M059J (cell line): ENCODE data around the gene HOXD1. TPM values are rescaled to one million over a fixed set of nuclear protein-coding genes. Genes with fewer than 3 reads are reported as not detected.

ENCODE experiments used
- DNase-seq: peaks from one replicate; pipeline ENCODE4 v3.0.0-alpha.2; 2012; ENCODE audit warnings: low read depth
- total RNA-seq: library from RNA; depleted of rRNA; stranded (reverse); fragments of >200 nt; shearing (Covaris generic); gene quantifications from 2 replicates; pipeline ENCODE4 v1.2.3, GENCODE V29; 2014

Gene HOXD1
- total RNA-seq, 1 experiment from 2014 or later: not detected

DNA sequence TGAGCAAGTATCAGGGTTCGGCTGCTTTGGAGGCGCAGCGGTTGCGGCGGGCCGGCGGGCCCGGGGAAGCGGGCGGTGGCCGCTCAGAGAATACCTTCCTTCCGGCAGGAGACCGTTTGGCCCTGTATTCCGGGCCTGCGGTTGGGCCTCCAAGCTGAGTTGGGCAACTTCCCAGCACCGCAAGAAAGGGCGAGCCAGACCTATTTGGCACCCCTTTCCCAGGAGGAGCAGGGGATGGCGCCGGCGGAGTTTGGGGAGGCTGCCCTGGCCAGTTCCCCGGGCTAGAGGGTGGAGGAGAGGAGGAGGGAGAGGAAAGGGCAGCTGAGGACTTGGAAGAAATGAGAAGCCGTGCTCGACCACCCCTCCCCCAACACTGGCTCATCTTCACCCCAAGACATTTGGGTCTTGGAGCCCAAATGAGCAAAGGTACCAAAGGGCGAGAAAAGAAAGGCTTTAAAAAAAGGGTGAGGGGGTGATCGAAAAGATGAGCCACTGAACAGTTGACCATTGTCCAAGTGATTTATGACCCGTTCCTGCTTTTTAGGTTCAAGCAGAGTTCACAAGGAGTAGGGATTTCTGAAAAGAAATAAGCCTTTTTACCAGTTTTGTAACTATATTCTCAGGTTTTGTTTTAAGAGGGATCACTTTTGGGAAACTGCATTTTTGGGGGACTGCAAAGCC is 23.0 kb upstream of the HOXD1 start:
- peak; percentile 43 for DNase-seq

GRCh38 chr2:176166272-176166671 is 22.2 kb upstream of the HOXD1 start:
- DNase-seq: no peak

- no peak for DNase-seq
These were observed 21.1 kb upstream of the HOXD1 start for GRCh38 chr2:176167398-176167797.

GRCh38 chr2:176169181-176169580 is 19.3 kb upstream of the HOXD1 start:
- no peak for DNase-seq

DNA sequence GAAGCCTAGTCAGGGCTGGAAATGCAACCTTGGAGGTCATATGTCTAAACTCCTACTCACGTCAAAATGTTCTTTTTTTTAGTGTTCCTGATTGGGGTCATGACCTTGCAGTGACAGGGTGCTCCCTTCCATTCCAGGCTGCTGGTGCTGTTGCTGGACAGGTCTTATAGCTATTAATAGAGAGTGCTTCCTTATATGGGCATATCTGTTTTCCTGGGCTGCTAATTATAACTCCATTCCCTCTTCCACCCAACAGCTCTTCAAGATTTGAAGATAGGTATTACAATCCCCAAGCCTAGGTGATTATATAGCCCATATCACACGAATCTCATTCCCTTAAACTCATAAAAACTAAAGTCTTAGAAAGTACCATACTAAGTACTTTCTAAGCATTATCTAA is 18.8 kb upstream of the HOXD1 start:
- DNase-seq: no peak

GRCh38 chr2:176170602-176171305 is 17.7 kb upstream of the HOXD1 start:
- DNase-seq: no peak

DNA sequence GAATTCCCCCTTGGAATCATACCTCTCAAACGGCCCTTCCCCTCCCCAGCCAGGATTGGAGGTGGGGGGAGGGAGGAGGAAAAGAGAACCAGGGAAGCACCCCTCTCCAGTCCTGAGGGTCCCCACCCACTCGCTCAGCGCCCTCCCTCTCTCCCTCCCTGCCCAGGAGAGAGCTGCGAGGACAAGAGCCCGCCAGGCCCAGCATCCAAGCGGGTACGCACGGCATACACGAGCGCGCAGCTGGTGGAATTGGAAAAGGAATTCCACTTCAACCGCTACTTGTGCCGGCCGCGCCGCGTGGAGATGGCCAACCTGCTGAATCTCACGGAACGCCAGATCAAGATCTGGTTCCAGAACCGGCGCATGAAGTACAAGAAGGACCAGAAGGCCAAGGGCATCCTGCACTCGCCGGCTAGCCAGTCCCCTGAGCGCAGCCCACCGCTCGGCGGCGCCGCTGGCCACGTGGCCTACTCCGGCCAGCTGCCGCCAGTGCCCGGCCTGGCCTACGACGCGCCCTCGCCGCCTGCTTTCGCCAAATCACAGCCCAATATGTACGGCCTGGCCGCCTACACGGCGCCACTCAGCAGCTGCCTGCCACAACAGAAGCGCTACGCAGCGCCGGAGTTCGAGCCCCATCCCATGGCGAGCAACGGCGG is 17.0 kb upstream of the HOXD1 start:
- DNase-seq: no peak

DNA sequence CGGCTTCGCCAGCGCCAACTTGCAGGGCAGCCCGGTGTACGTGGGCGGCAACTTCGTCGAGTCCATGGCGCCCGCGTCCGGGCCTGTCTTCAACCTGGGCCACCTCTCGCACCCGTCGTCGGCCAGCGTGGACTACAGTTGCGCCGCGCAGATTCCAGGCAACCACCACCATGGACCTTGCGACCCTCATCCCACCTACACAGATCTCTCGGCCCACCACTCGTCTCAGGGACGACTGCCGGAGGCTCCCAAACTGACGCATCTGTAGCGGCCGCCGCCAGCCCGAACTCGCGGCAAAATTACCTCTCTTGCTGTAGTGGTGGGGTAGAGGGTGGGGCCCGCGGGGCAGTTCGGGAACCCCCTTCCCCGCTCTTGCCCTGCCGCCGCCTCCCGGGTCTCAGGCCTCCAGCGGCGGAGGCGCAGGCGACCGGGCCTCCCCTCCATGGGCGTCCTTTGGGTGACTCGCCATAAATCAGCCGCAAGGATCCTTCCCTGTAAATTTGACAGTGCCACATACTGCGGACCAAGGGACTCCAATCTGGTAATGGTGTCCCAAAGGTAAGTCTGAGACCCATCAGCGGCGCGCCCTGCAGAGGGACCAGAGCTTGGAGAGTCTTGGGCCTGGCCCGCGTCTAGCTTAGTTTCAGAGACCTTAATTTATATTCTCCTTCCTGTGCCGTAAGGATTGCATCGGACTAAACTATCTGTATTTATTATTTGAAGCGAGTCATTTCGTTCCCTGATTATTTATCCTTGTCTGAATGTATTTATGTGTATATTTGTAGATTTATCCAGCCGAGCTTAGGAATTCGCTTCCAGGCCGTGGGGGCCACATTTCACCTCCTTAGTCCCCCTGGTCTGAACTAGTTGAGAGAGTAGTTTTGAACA is 16.2 kb upstream of the HOXD1 start:
- DNase-seq: no peak

- DNase-seq: no peak
These were observed 15.4 kb upstream of the HOXD1 start for GRCh38 chr2:176172895-176173566.

DNA sequence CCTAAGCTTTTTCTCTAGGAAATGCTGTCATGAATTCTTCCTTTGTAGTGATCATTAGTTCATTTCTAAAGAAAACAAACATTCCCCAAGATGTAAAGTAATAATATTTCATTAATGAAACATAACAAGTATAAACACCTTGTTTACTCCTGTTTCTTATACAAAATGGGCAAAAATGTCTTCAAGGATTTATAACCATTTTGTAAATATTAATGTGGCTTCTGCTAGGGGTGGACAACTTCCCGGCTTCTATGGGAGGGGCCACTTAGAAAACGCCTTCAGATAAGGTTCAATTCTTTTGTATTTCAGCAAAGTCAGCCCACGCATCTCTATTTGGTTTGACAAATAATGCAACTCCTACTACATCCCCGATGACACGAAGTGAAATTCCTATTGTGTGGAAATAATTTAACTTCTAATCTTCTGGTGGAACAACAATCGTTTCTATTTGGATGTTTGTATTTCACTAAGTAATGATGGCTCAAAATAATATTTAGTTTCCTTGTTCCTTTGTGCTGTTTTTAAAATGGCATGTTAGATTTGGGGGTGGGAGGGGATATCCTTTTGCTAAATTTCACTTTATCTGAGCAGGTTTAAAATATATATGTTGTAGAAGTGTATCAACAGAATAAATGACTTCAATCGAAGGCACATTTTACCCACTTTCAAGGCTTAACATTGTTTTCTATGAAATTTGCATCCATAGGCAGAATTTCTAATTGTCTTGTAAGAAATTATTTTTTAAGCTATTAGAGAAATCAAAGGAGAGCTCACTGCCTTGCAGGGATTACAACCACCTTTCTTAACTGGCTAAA is 14.7 kb upstream of the HOXD1 start:
- no peak for DNase-seq

DNA sequence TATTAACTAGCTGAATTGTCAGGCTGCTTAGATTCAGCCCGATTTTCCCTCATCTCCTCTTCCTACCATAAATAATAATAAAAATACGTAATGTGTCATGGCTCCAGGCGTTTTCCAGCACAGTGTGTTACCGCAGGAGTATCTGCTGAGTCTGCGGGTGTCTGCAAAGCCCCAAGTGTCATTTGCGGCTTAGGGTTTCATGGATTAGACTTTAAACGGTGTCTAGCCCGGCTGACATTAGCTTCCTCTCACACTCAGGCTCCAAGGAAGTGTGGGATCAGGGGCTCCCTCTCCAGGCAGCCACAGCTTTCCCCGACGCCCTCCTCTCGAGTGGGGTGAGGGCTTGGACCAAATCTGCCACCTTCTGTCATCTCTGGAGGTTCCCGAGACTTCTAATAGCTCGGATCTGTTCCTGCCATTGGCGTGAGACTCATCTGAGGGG is 14.1 kb upstream of the HOXD1 start:
- peak; percentile 66 for DNase-seq

GRCh38 chr2:176174824-176175708 is 13.4 kb upstream of the HOXD1 start:
- DNase-seq: no peak

DNA sequence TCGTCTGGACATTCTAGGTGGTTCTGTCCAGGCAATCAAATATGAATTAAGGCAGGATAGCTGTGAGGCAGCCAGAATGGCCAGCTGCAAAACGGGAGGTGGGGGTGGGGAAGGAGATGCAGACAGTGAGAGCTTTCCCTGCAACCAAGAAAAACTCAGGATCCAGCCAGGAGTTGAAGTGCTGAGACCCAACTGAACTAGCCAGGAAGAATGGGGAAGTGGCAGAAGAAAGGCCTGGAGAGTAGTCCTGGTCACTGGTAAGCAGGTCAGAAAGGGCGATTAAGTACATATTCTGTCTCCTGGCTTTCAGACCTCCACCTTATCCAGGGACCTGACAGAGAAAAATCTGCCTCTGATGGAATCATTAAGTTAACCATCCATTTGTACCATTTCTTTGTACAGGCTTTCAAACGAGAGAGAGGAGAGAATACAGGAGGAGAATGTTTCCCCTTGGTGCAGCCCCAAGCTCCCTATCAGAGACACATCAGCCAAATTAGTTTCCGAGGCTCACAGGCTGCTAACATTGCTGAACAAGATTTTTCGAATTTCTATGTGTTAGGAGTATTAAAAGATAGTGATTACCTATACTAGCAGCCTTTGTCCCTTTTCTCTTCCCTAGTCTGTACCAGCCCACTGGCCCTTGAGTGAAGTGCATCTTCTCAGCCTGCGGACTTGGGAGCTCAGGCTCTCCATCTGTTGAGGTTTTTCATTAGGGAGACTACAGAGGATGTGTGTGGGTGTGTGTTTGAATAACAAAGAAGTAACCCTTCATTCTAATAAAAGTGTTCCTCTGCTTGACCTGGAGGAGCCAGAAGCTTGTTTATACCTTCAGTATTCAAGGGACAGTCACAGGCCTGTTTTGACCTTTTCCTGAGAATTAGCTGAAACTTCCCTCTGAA is 12.5 kb upstream of the HOXD1 start:
- no peak for DNase-seq

- no peak for DNase-seq
These were observed 10.9 kb upstream of the HOXD1 start for GRCh38 chr2:176177580-176178037.

DNA sequence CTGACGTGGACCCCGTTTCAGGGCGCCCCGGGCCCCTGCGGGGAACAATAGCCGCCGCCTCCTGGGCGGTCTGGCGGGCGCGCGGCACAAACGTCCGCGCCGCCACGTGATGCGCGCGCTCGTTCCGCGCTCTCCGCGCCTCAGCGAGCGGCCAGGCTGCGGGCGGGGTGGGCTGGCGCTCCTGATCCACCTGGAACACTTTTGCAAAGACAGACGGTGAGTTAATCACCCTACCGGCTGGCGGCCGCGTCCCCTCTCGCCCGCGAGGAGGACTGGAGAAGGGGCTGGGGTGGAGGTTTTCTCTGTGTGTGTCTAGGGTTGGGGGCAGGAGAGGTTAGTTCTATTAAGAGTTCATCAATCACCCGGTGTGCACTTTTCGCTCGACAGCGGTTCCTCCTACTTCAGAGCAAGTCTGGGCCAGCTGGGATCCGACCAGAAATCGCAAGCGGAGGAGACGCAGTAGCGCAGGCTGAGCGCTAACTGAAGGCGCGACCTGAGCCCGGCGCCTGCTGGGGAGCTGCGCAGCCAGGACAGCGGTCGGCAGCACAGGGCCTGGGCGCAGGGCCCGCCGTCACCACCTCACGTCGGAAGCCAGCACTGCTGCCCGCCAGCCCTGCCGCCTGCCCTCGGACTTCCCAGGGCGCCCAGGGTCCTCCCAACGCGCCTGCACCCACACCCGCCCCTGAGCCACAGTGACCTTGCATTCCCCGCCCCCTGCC is 10.3 kb upstream of the HOXD1 start:
- DNase-seq: peak; percentile 24

DNA sequence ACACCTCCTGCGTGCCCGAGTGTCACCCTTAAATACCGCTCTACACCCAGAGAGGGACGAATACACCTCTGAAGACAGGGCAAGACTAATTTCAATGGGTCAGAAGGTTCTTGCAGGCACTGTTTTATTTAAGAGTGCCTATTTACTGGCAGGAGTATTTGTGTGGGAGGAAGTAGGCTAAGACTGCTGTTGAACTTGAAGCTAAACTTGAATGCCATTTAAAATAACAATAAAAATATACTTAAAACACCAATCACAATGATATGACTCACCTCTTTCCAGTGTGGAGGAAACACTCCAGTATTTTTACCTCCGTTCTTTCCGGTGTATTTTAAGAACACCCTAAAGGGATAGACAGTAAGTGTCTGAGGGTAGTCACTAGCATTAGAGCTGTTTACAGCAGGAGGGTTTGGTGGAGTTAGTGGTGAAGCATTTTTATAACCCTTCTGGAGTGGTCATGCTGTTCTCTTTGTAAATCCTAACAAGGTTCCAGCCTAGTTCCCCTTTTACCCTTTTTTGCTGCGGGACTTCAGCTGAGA is 9.6 kb upstream of the HOXD1 start:
- DNase-seq: peak; percentile 36

GRCh38 chr2:176181551-176181950 is 6.9 kb upstream of the HOXD1 start:
- no peak for DNase-seq
